ENCODE results near the gene GPC4.

The GPC4 gene

DNA sequence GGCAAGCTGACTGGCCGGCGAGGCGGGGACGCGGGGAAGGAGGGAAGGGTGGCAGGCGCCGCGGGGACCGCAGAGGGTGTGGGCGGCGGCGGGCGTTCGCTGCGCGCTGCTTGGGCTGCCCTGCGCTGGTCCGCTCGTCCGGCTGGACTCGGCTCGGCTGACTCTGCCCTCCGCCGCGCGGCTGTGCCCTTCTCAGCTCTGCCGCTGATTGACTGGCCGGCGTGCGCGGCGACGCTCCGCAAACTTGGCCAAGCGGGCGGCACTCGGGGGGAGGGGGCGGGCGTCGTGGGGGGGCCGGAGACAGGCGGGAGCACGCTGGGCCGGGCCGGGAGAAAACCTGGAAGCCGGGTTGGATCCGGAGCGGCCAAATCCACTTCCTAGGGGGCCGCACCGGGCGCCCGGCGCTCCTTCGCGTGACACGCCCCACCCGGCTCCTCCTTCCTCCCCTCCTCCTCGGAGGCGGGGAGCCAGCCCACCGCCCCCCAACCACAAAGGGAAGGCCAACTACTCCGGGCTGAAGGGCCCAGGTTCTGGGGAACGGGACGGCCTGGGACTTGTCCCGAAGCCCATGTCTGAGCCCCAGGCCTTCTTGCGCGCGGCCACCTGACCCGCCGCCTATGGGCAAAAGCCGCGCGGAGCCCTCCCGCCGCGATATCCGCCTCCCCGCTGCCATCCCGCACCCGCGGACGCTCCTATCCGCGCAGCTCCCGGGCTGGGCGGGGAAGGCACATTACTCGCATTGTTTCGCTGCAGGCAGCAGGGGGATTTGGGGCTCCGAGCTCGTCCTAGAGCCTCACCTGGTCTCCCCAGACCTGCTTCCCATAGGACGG, at the start of gene GPC4:
Gene GPC4 (minus strand): TSS at position 214 of the 830 bp plus-strand sequence. CDS start 524 bp downstream, outside the sequence.
- peak; percentile 39 for DNase-seq (ENCODE audit: low read depth)

- DNase-seq (ENCODE audit: low read depth): no peak
These were observed 45.9 kb upstream of the GPC4 start for GRCh38 chrX:133461231-133461630.

DNA sequence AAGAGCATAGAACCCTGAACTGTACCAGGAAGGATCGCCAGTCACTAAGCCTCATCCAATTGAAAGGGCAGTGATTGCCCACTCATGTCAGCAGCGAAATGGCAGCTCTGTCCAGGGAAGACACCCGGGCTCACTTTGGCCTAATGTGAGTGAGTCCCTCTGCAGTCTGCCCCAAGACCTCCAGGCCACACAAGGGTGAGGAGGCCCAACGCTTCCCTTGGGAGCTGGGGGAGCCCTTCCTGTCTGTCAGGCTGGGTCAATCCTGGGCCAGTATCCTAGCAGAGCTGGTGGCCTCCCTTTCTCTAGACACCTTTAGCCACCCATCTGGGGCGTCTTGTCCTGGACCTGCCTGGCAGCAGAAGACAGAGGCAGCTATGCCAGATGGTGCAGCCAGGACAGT, 39.6 kb upstream of the GPC4 start:
- no peak for DNase-seq (ENCODE audit: low read depth)

DNA sequence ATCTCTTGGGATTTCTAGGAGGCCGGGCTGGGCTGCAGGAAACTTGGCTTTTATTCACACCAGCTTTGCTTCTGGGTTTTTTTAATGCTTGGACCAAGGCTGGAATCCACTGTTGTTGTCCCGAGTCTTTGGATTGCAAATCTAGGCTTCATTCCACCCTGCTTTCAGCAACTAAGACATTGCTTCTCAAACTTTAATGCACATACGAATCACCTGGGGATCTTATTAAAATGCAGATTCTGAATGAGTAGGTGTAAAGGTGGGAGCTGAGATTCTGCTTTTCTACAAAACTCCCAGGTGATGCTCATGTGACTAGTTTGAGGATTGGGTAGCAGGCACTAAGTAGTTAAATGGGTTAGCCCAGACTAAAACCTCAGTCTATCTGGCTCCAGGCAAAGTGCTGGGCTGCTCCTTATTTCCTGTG, 39.2 kb upstream of the GPC4 start:
- no peak for DNase-seq (ENCODE audit: low read depth)

GRCh38 chrX:133448512-133449076, 33.3 kb upstream of the GPC4 start:
- no peak for DNase-seq (ENCODE audit: low read depth)

- no peak for DNase-seq (ENCODE audit: low read depth)
These were observed 29.9 kb upstream of the GPC4 start for GRCh38 chrX:133444952-133445831.

DNA sequence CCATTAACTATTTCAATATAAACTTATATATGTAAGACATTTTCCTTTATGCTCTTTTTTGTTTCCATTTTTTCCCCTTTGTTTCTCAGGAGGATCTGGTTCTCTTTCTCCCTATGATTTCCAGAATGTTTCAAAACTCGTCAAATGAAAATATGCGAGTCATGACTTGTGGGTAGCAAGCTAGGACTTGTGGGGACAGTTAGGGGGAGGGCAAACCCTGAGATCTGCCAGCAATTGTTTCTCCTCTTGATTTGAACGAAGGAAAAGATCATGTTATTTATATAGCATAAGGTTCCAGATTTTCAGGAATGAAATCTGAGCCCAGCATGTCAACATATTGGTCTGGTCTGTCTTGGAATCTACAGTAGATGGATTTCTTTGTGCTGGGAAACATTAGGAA, 28.9 kb upstream of the GPC4 start:
- no peak for DNase-seq (ENCODE audit: low read depth)

- DNase-seq (ENCODE audit: low read depth): no peak
These were observed 25.5 kb upstream of the GPC4 start for GRCh38 chrX:133440797-133441163.

DNA sequence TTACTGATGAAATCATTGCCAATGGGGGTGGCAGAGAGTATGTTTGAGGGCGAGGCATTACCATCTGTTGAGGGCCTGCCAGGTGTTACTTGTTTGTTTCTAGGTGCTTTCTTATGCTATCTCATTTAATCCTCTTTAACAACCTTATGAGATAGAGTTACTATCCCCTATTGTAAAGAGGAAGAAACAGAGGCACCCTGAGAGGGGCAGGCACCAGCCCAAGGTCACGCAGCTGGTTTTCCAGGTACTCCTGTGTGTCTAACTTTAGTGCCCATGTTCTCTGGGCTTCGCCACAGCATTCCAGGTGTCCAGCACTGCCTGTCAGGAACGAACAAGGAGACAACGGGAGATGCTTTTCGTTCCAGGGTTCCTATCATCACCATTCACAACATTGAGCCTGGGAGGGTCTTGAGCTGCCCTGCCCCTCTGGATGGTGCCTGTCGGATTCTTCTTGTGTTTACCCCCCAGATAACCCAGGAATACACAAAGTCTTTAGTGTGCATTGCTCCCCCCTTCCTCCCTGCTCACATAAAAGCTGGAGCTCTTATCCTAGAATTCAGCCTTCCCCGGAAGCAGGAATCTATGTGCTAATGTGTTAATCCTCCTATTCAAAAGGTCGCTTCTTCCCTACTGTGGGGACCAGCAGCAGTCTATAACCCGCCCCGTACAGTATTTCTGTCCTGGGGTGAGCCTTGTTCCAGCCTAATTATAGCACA, 24.9 kb upstream of the GPC4 start:
- no peak for DNase-seq (ENCODE audit: low read depth)

- DNase-seq (ENCODE audit: low read depth): no peak
These were observed 22.5 kb upstream of the GPC4 start for GRCh38 chrX:133437766-133438165.

DNA sequence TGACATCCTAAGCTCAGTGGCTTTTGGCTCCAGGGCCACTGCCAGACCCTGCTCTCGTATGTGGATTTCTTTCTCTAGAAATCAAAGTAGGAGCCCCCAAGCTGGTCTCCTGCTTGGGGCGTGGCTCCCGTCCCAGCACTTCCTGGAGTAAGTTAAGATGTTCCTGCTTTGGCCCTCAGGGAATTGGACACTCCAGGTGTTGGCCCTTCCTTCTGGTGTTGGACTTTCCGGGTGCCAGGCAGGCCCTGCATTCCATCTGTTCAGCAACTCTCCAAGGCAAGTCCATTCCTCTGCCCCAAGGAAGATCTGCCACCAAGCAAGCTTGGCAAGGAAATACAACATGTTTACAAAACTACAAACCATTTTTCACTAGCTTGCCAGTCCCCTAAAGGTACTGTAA, 22.1 kb upstream of the GPC4 start:
- no peak for DNase-seq (ENCODE audit: low read depth)

GRCh38 chrX:133435544-133436124, 20.3 kb upstream of the GPC4 start:
- DNase-seq (ENCODE audit: low read depth): no peak

DNA sequence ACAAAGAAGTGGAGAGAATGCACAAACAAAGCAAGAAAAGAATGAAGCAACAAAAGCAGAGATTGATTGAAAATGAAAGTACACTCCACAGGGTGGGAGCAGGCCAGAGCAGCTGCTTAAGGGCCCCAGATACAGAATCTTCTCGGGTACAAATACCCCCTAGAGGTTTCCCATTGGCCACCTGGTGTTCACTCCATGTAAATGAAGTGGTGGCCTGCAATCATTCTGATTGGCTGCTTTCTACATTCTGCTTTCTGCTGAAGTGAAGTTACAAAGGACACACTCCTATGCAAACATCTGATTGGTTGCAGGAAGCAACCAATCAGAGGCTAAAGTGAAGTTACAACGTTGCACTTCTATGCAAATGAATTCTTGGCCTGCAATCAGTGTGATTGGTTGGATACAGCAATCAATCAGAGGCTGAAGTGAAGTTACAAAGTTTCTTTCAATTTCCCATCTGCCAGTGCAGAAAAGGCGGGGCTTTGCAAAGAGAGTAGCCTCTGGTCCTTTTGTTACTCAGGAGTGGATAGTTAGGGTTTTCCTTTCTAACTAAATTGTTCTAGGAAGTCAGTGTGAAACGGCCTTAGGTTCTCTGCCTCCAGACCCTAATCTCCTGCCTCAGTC, 19.0 kb upstream of the GPC4 start:
- DNase-seq (ENCODE audit: low read depth): no peak

DNA sequence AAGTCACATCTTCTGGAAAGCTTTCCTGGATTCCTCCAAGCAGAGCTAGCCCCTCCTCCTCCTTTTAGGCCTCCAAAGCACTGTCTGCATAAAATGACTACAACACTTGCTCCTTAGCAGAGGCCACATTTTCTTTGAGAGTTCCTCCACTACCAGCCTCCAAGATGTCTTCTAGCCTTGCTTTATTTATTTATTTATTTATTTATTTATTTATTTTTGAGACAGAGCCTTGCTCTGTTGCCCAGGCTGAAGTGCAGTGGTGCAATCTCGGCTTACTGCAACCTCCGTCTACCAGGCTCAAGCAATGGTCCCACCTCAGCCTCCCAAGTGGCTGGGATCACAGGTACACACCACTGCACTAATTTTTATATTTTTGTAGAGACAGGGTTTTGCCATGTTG, 4.6 kb upstream of the GPC4 start:
- DNase-seq (ENCODE audit: low read depth): no peak

GRCh38 chrX:133418588-133418987, 3.3 kb upstream of the GPC4 start:
- no peak for DNase-seq (ENCODE audit: low read depth)

DNA sequence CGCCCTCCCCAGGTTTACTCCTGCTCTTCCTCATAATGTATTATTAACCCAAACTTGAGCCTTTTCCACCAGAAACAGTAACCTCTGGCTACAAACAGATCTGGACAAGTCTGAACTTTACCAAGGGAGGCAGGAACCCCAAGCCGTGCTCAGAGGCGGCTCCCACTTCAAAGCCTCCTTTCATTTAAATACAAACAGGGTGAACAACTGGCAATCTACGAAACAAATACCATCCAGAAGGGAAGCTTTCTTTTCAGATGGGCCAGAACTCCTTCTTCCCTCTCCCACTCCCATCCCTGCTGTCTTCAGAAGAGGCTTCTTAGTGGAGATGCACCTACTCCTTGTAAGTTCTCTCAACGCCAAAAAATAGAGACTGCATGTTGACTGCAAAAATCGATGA, 2.1 kb upstream of the GPC4 start:
- DNase-seq (ENCODE audit: low read depth): no peak

- no peak for DNase-seq (ENCODE audit: low read depth)
These were observed 648 bp downstream of the GPC4 start for GRCh38 chrX:133414406-133415275.

DNA sequence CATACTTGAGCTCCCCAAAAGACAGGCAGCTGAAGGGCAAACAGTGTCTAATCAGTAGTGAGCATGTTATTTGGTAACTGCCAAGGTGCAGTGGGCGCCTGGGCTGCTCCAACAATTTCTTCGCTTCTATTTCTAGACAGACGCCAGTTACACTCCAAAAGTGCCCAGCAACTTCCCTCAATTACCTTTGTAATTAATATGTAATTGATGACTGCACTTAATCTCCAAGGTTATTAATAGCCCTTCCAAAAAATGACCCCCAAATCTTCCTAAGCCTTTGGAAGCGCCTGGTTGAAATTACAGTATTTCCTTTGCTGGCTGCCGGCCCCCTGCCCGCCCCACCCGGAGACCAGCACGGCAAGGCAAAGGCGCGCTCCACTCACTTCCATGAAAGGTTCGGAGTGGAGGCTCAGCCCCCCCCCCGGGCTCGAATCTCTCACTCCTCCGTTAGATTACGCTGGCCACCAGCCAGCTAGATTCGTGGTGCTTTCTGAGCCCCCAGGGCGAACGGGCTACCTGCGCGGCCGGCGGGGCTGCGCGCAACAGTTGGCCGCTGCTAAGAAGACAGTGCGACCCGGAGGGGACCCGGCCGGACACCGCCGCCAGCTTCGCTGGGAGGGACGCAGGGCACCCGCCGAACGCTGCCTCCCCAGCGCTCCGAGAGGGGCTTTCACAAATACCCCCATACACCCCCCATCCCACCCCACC, 1.9 kb downstream of the GPC4 start:
- no peak for DNase-seq (ENCODE audit: low read depth)

DNA sequence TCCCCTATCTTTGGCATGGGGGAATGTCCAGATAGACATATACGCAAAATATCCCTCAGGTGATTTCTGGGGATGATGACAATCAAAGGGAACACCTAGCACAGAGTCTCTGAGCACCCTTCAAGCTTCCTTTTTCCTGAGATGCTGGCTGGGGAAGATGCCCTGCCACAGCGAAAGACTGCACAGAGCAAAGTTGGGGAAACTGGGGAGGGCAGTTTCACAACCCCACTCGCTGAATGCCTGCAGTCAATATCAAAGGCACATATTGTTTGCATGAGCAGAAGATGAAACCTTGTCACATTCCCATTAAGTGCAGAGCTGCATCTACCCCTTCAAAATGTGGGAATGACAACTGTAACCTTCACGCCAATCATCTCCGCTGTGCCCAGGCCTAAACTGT, 2.6 kb downstream of the GPC4 start:
- DNase-seq (ENCODE audit: low read depth): no peak

DNA sequence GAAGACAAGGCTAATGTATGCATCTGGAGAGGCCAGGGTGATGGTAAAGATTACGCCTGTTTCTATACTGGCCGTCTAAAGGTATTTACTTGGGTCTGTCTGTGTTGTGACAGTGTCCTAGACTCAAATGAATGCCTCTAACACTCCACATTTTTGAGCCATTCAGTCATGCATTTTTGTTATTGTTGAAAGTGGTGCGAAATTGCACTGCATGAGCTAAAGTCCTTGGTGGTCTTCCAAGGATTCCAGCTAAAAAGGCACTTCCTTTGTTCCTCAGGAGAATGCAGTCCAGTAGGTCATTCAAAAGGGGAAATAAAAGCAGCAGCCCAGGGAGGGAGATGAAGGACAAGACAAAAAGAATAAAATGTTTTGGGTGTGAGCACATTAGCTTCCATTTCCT, 3.0 kb downstream of the GPC4 start:
- DNase-seq (ENCODE audit: low read depth): no peak
